Stomach (tissue), 4 donors: ENCODE measurements around the gene PAH.

ENCODE experiments used
- CTCF ChIP-seq, 7 experiments: fragments of 450-650 bp in 4 of 7; fragments of 200-600 bp in 3 of 7; sonication (generic) in 3 of 7; IDR thresholded peaks; one replicate each; pipeline ENCODE4 v1.5.1; 2016 to 2019; ENCODE audit warnings: antibody characterized with exemption in 7 of 7, control low read depth in 2 of 7, mild to moderate bottlenecking in 1 of 7
- POLR2A ChIP-seq, 4 donors: fragments of 450-650 bp; IDR thresholded peaks; one replicate each; pipeline ENCODE4 v1.6.1; 2016; ENCODE audit warnings: antibody characterized with exemption in 4 of 4, control low read depth in 2 of 4, mild to moderate bottlenecking in 1 of 4, moderate library complexity in 1 of 4
- POLR2AphosphoS5 ChIP-seq, 3 donors: sonication (generic); formaldehyde crosslinking; IDR thresholded peaks; one replicate each; pipeline ENCODE4 v1.6.1; 2016; ENCODE audit warnings: antibody characterized with exemption in 3 of 3

- TF ChIP-seq CTCF (IDR thresholded peaks at IDR 0.05) (no peak), POLR2A (IDR thresholded peaks at IDR 0.05) (no peak), POLR2AphosphoS5 (IDR thresholded peaks at IDR 0.05) (no peak)
Measured at GRCh38 chr12:102793921-102794320, 123.1 kb downstream of the PAH start.
